GM23338 (cell line): Measurements from ENCODE around the gene NWD2. TPM values are rescaled to one million over a fixed set of nuclear protein-coding genes. Genes with fewer than 3 reads are reported as not detected.

Source experiments
- ATAC-seq: fragments of 200-7000 bp; cut with Tn5 transposase; 3 replicates; pipeline ENCODE4 v1.9.1; 2020
- DNase-seq: peaks from one replicate; pipeline ENCODE4 v3.0.0-alpha.2; 2015; ENCODE audit warnings: low spot score
- H2AFZ ChIP-seq: fragments of 200-600 bp; sonication (generic); 2 replicates; pipeline ENCODE4 v1.8.0; 2016; ENCODE audit warnings: antibody characterized with exemption, mild to moderate bottlenecking, moderate library complexity
- H3F3A ChIP-seq: fragments of 200-600 bp; sonication (generic); replicated peaks from 2 replicates; pipeline ENCODE4 v1.8.0; 2017; ENCODE audit warnings: antibody characterized with exemption, mixed run types, low read depth
- H3K27ac ChIP-seq: fragments of 200-600 bp; sonication (generic); 2 replicates; pipeline ENCODE4 v1.6.1; 2016; ENCODE audit warnings: low read depth
- H3K27me3 ChIP-seq: fragments of 200-600 bp; sonication (generic); 2 replicates; pipeline ENCODE4 v1.8.0; 2016; ENCODE audit warnings: mild to moderate bottlenecking, mixed run types, moderate library complexity; ENCODE audit not compliant: insufficient read depth
- H3K36me3 ChIP-seq: fragments of 200-600 bp; sonication (generic); 2 replicates; pipeline ENCODE4 v1.8.0; 2016; ENCODE audit warnings: mild to moderate bottlenecking; ENCODE audit not compliant: insufficient read depth
- H3K4me1 ChIP-seq: fragments of 200-600 bp; sonication (generic); 2 replicates; pipeline ENCODE4 v1.8.0; 2016; ENCODE audit warnings: mild to moderate bottlenecking, moderate library complexity; ENCODE audit not compliant: insufficient read depth
- H3K4me2 ChIP-seq: fragments of 200-600 bp; sonication (generic); 2 replicates; pipeline ENCODE4 v1.7.1; 2017; ENCODE audit warnings: mixed run types
- H3K4me3 ChIP-seq: fragments of 200-600 bp; sonication (generic); 2 replicates; pipeline ENCODE4 v1.6.1; 2016; ENCODE audit warnings: mixed run types
- H3K79me2 ChIP-seq: fragments of 200-600 bp; sonication (generic); replicated peaks from 2 replicates; pipeline ENCODE4 v1.8.0; 2017; ENCODE audit warnings: mild to moderate bottlenecking; ENCODE audit not compliant: insufficient read depth
- H3K9me2 ChIP-seq: fragments of 200-600 bp; sonication (generic); 2 replicates; pipeline ENCODE4 v1.8.0; 2017; ENCODE audit not compliant: insufficient read depth
- H4K20me1 ChIP-seq: fragments of 200-600 bp; sonication (generic); replicated peaks from 2 replicates; pipeline ENCODE4 v1.8.0; 2017; ENCODE audit warnings: mild to moderate bottlenecking; ENCODE audit not compliant: insufficient read depth
- H3K27ac Mint-ChIP-seq: 2 replicates; pipeline ENCODE4 v1.8.0; 2020; ENCODE audit warnings: inconsistent platforms, mild to moderate bottlenecking, moderate library complexity, mixed read lengths
- H3K27me3 Mint-ChIP-seq: 3 replicates; pipeline ENCODE4 v1.8.0; 2022; ENCODE audit warnings: low read depth, mild to moderate bottlenecking, moderate library complexity, mixed read lengths, inconsistent platforms; ENCODE audit not compliant: insufficient read depth, poor library complexity
- H3K36me3 Mint-ChIP-seq: 3 replicates; pipeline ENCODE4 v1.8.0; 2021; ENCODE audit warnings: low read depth, mild to moderate bottlenecking, inconsistent platforms, moderate library complexity, mixed read lengths
- H3K4me1 Mint-ChIP-seq: 3 replicates; pipeline ENCODE4 v1.8.0; 2020; ENCODE audit warnings: mild to moderate bottlenecking, inconsistent platforms, mixed read lengths
- H3K4me3 Mint-ChIP-seq: 3 replicates; pipeline ENCODE4 v1.8.0; 2021; ENCODE audit warnings: moderate library complexity, mild to moderate bottlenecking, inconsistent platforms, mixed read lengths
- H3K9me3 Mint-ChIP-seq: 3 replicates; pipeline ENCODE4 v1.8.0; 2020; ENCODE audit warnings: moderate library complexity, mild to moderate bottlenecking, inconsistent platforms, mixed read lengths
- CREB1 ChIP-seq: fragments of 250-450 bp; sonication (Bioruptor Pico); IDR thresholded peaks from 2 replicates; pipeline ENCODE4 v1.5.0; 2020; ENCODE audit warnings: low read depth, mild to moderate bottlenecking, moderate library complexity
- ETS1 ChIP-seq: IDR thresholded peaks from 2 replicates; pipeline ENCODE4 v1.6.1; 2016; ENCODE audit warnings: antibody characterized with exemption
- EZH2 ChIP-seq: fragments of 200-600 bp; sonication (generic); IDR thresholded peaks from one replicate; pipeline ENCODE4 v1.8.0; 2017; ENCODE audit warnings: antibody characterized with exemption, mild to moderate bottlenecking, low read depth; ENCODE audit not compliant: unreplicated experiment
- NANOG ChIP-seq: IDR thresholded peaks from 2 replicates; pipeline ENCODE4 v1.6.1; 2016; ENCODE audit warnings: antibody characterized with exemption, borderline replicate concordance
- POLR2AphosphoS5 ChIP-seq: IDR thresholded peaks from 2 replicates; pipeline ENCODE4 v1.6.1; 2016; ENCODE audit warnings: antibody characterized with exemption, low read depth
- REST ChIP-seq: IDR thresholded peaks from one replicate; pipeline ENCODE4 v1.6.1; 2018; ENCODE audit warnings: antibody characterized with exemption; ENCODE audit not compliant: unreplicated experiment
- ZNF114 ChIP-seq: fragments of 250-450 bp; sonication (Bioruptor Pico); IDR thresholded peaks from 2 replicates; pipeline ENCODE4 v1.5.0; 2020; ENCODE audit warnings: mild to moderate bottlenecking, moderate library complexity
- ZNF331 ChIP-seq: fragments of 250-450 bp; sonication (Bioruptor Pico); IDR thresholded peaks from 2 replicates; pipeline ENCODE4 v1.5.0; 2020; ENCODE audit warnings: low read depth, mild to moderate bottlenecking, moderate library complexity
- ZNF462 ChIP-seq: fragments of 250-450 bp; sonication (Bioruptor Pico); IDR thresholded peaks from 2 replicates; pipeline ENCODE4 v1.5.0; 2020; ENCODE audit warnings: mild to moderate bottlenecking, moderate library complexity
- polyA plus RNA-seq: library from polyadenylated mRNA; unstranded; fragments of >200 nt; fragmentation: Nextera tagmentation; extraction: Ambion mirVana; gene quantifications from 2 replicates; pipeline ENCODE4 v1.2.1, GENCODE V29; 2016
- total RNA-seq: library from RNA; depleted of rRNA; stranded (reverse); fragments of >200 nt; shearing (Covaris generic); gene quantifications from 2 replicates; pipeline ENCODE4 v1.2.3, GENCODE V29; 2014

Gene NWD2
- total and polyA plus RNA-seq, 2 experiments from 2014 or later: 0.07 TPM; not detected in 1

- ATAC-seq (no peak), DNase-seq (no peak)
- no peak overlapping the region for H3K4me2 ChIP-seq
- Mint-ChIP-seq H3K4me3 (no peak overlapping the region), H3K4me1 (peaks cover 18% of the 10 kb centered on the region), H3K27me3 (peaks cover 3% of the 10 kb centered on the region), H3K36me3 (no peaks in the 10 kb centered on the region), H3K9me3 (no peaks in the 10 kb centered on the region), H3K27ac (no peak overlapping the region)
- H3K4me3 ChIP-seq: no peak overlapping the region
- H2AFZ ChIP-seq: no peak overlapping the region; the same call in 1 of the 2 replicates
- no peaks in the 10 kb centered on the region for H4K20me1 ChIP-seq
- no peaks in the 10 kb centered on the region for H3K9me2 ChIP-seq
- H3F3A ChIP-seq: no peaks in the 10 kb centered on the region
- H3K4me1 ChIP-seq: 0 out of 2 replicates have a peak, but pooled peaks cover 3% of the 10 kb centered on the region
- TF ChIP-seq NANOG (no peak), ZNF462 (no peak), POLR2AphosphoS5 (no peak)
- no peaks in the 10 kb centered on the region for H3K36me3 ChIP-seq
- H3K79me2 ChIP-seq: no peaks in the 10 kb centered on the region
- no peaks in the 10 kb centered on the region for H3K27me3 ChIP-seq
- no peak overlapping the region for H3K27ac ChIP-seq
These were observed 220.0 kb downstream of the NWD2 start for GRCh38 chr4:37464373-37465128.

- 0 out of 2 replicates have a peak, but pooled peaks cover 3% of the 10 kb centered on the region for H3K4me1 ChIP-seq
- H2AFZ ChIP-seq: no peak overlapping the region
- no peaks in the 10 kb centered on the region for H3K9me3 Mint-ChIP-seq
- H3K4me2 ChIP-seq: no peak overlapping the region
- H3K4me3 Mint-ChIP-seq: no peak overlapping the region
- H3K9me2 ChIP-seq: no peaks in the 10 kb centered on the region
- ATAC-seq: no peak
- H3K79me2 ChIP-seq: no peaks in the 10 kb centered on the region
- no peaks in the 10 kb centered on the region for H4K20me1 ChIP-seq
- no peak overlapping the region for H3K27ac Mint-ChIP-seq
- DNase-seq: no peak
- peaks cover 3% of the 10 kb centered on the region for H3K27me3 Mint-ChIP-seq
- H3F3A ChIP-seq: no peaks in the 10 kb centered on the region
- no peaks in the 10 kb centered on the region for H3K36me3 ChIP-seq
- H3K27ac ChIP-seq: no peak overlapping the region
- no peaks in the 10 kb centered on the region for H3K27me3 ChIP-seq
- no peak overlapping the region for H3K4me3 ChIP-seq
- peaks cover 18% of the 10 kb centered on the region for H3K4me1 Mint-ChIP-seq
- no peaks in the 10 kb centered on the region for H3K36me3 Mint-ChIP-seq
- no peak for TF ChIP-seq POLR2AphosphoS5
- no peak for TF ChIP-seq CREB1
- TF ChIP-seq REST: no peak
- no peak for TF ChIP-seq EZH2
- no peak for TF ChIP-seq ZNF114
- no peak for TF ChIP-seq ETS1
- no peak for TF ChIP-seq ZNF331
- no peak for TF ChIP-seq NANOG
These were observed 220.8 kb downstream of the NWD2 start for GRCh38 chr4:37465296-37465695.
